Ishikawa (cell line): ENCODE results near the gene KRT79.

Experiments used
- FOXM1 ChIP-seq: IDR thresholded peaks from 2 replicates; pipeline ENCODE4 v1.6.1; 2012; ENCODE audit warnings: low read depth, borderline replicate concordance
- REST ChIP-seq: IDR thresholded peaks from 2 replicates; pipeline ENCODE4 v1.6.1; 2012; ENCODE audit warnings: low read depth, mild to moderate bottlenecking
- TCF12 ChIP-seq: IDR thresholded peaks from 2 replicates; pipeline ENCODE4 v1.6.1; 2012; ENCODE audit warnings: low read depth

GRCh38 chr12:52862023-52862422 lies 27.9 kb upstream of the KRT79 start:
- no peak for TF ChIP-seq REST
- no peak for TF ChIP-seq TCF12
- no peak for TF ChIP-seq FOXM1
